Fibroblast of mammary gland (primary cell): Measurements from ENCODE around the gene HSFY2.
"Not testable (repeated sequence)": the region's sequence is repeated elsewhere in the genome, so short reads cannot be mapped to it uniquely, and the experiment has no call there.

Experiments used
- DNase-seq: peaks from one replicate; pipeline ENCODE4 v3.0.0-alpha.2; 2010; ENCODE audit warnings: low read depth
- H3K4me3 ChIP-seq: 2 replicates; pipeline ENCODE4 v1.5.1; 2011; ENCODE audit warnings: low read depth, mild to moderate bottlenecking, low read length, moderate library complexity; ENCODE audit not compliant: control insufficient read depth

The HSFY2 gene, protein sequence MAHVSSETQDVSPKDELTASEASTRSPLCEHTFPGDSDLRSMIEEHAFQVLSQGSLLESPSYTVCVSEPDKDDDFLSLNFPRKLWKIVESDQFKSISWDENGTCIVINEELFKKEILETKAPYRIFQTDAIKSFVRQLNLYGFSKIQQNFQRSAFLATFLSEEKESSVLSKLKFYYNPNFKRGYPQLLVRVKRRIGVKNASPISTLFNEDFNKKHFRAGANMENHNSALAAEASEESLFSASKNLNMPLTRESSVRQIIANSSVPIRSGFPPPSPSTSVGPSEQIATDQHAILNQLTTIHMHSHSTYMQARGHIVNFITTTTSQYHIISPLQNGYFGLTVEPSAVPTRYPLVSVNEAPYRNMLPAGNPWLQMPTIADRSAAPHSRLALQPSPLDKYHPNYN

GRCh38 chrY:18773635-18774034, at the start of gene HSFY2:
HSFY2 (minus strand) TSS chrY:18773735; CDS start chrY:18773618, 117 bp downstream.
- not testable (repeated sequence) for H3K4me3 ChIP-seq, DNase-seq

- DNase-seq, H3K4me3 ChIP-seq: not testable (repeated sequence)
Observed at GRCh38 chrY:18815751-18816150, 42.2 kb upstream of the HSFY2 start.

DNA sequence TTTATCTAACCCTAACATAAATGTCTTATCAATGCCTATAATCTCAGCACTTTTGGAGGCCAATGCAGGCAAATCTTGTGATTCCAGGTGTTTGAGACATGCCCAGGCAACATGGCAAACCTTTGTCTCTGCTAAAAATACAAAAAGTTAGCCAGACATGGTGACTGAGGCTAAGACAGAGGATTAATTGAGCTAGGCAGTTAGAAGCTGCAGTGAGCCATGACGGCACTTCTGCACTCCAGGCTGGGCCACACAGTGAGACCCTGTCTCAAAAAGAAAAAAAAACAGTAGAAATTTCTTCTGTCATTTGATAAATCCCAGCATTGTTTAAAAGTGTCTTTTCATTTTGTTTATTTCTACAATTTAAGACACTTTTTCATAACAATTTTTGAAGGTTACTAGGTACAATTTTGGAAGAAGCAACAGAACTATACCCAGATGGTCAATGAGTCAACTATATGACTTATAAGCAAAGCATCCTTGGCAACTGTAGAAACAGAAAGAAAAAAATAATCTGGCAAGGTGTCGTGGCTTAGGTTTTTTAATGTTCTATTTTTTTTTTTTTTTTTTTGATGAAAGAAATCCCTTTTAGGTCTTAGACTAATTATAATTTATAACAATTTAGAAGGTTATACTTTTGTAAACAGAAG, 15.3 kb upstream of the HSFY2 start:
- H3K4me3 ChIP-seq, DNase-seq: not testable (repeated sequence)

DNA sequence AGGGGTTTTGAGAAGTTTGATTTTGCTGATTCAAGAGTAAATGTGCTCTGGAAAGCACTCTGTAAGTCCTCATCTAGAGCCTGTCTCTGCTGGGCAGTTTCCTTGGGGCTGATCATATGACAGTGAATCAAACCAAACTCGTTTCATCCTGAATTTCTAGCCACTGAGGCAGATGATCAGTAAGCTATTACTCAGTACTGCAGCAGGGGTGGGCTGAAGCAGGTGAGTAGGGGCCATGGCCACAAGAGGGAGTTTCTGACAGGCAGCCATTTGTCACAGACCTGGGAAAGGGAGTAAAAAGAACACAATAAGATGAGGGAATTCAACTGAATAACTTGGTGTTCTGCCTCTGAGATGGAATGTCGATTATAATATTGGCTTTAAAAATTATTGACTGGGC, 19.5 kb downstream of the HSFY2 start:
- H3K4me3 ChIP-seq, DNase-seq: not testable (repeated sequence)

DNA sequence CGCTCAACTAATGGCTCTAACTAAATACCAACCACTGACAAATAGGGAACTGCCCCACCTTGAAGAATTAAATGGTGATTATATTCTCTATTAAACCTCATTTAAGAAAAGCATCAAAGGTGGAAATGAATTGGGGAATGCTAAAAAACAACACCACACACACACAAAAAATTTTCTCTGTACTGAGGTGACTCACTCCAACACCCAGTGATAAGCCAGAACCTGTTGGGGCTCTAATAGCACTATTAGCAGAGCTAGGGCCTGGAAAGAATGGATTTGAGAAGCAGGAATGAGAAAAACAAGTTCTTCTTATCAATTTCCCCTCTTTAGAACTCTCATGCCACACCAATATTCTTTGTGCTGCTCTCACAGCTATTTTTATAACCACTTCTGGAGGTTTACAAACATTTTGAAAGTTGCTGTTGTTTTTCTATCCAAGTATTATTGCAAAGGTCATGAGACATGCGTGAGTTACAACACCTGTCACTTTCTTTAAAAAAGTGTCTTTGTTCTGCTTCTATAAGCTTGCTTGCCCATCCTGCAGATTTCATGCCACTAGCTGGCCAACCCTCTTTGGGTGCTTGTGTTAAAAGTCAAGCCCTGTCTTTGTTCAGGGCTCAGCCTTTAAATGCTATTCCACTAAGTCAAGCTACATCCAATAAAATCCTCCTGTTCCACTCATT, 20.3 kb downstream of the HSFY2 start:
- H3K4me3 ChIP-seq, DNase-seq: not testable (repeated sequence)

GRCh38 chrY:18723714-18724113, 49.8 kb downstream of the HSFY2 start:
- not testable (repeated sequence) for H3K4me3 ChIP-seq, DNase-seq
